ENCODE results near the gene MTREX. TPM values are rescaled to one million over a fixed set of nuclear protein-coding genes. Genes with fewer than 3 reads are reported as not detected.

The MTREX gene
- total RNA-seq, 4 donors from 2014 or later, result 57.2 to 124 (median 61.5) TPM

- H3K27me3 ChIP-seq, result no peaks in the 10 kb centered on the region
- peaks cover 0 to 11% (median 0%) of the 10 kb centered on the region in 4 donors for H3K4me1 ChIP-seq
- no peak overlapping the region for H3K4me3 ChIP-seq
- TF ChIP-seq POLR2A (IDR thresholded peaks at IDR 0.05) (no peak), CTCF (IDR thresholded peaks at IDR 0.05) (no peak)
- no peak overlapping the region for H3K27ac ChIP-seq
- peaks cover 0 to 14% (median 0%) of the 10 kb centered on the region in 3 donors for H3K36me3 ChIP-seq
- H3K9me3 ChIP-seq, result peaks cover 0 to 6% (median 0%) of the 10 kb centered on the region in 4 donors
- DNase-seq, result no peak
Observed at GRCh38 chr5:55387865-55388264, 80.1 kb downstream of the MTREX start.

GRCh38 chr5:55391707-55392106 is 83.9 kb downstream of the MTREX start:
- Histone ChIP-seq H3K4me3 (no peak overlapping the region), H3K27ac (peak overlapping the region in 3 of 4 donors; percentile 40 to 71 (median 68)), H3K4me1 (peaks cover 0 to 11% (median 0%) of the 10 kb centered on the region in 4 donors), H3K36me3 (peaks cover 0 to 8% (median 0%) of the 10 kb centered on the region in 3 donors), H3K27me3 (no peaks in the 10 kb centered on the region), H3K9me3 (no peaks in the 10 kb centered on the region)
- TF ChIP-seq CTCF (IDR thresholded peaks at IDR 0.05) (no peak), POLR2A (IDR thresholded peaks at IDR 0.05) (no peak)
- no peak for DNase-seq

GRCh38 chr5:55392669-55393068 is 84.9 kb downstream of the MTREX start:
- Histone ChIP-seq H3K4me1 (peaks cover 0 to 11% (median 0%) of the 10 kb centered on the region in 4 donors), H3K27me3 (no peaks in the 10 kb centered on the region), H3K36me3 (peaks cover 0 to 8% (median 0%) of the 10 kb centered on the region in 3 donors), H3K27ac (no peak overlapping the region), H3K9me3 (no peaks in the 10 kb centered on the region), H3K4me3 (no peak overlapping the region)
- DNase-seq, result no peak
- no peak for TF ChIP-seq CTCF (IDR thresholded peaks at IDR 0.05)
- no peak for TF ChIP-seq POLR2A (IDR thresholded peaks at IDR 0.05)

- Histone ChIP-seq H3K27ac (no peak overlapping the region), H3K36me3 (peaks cover 0 to 1% (median 0%) of the 10 kb centered on the region in 3 donors), H3K4me1 (peaks cover 0 to 11% (median 0%) of the 10 kb centered on the region in 4 donors), H3K9me3 (no peaks in the 10 kb centered on the region), H3K27me3 (no peaks in the 10 kb centered on the region), H3K4me3 (no peak overlapping the region)
- no peak for DNase-seq
- TF ChIP-seq CTCF (IDR thresholded peaks at IDR 0.05), result no peak
- TF ChIP-seq POLR2A (IDR thresholded peaks at IDR 0.05), result no peak
Observed at GRCh38 chr5:55393501-55394175, 85.8 kb downstream of the MTREX start.

- peaks cover 0 to 56% (median 0%) of the 10 kb centered on the region in 3 donors for H3K36me3 ChIP-seq
- TF ChIP-seq POLR2A (IDR thresholded peaks at IDR 0.05), result no peak
- TF ChIP-seq CTCF (IDR thresholded peaks at IDR 0.05), result peak in 3 of 6 experiments; percentile 9 to 30 (median 28)
- no peak overlapping the region for H3K27ac ChIP-seq
- H3K9me3 ChIP-seq, result no peaks in the 10 kb centered on the region
- no peak for DNase-seq
- no peaks in the 10 kb centered on the region for H3K27me3 ChIP-seq
- H3K4me1 ChIP-seq, result no peaks in the 10 kb centered on the region
- no peak overlapping the region for H3K4me3 ChIP-seq
Observed at GRCh38 chr5:55402199-55402598, 94.4 kb downstream of the MTREX start.

Measured in Peyer's patch (tissue), 4 donors.